K562 (cell line): ENCODE measurements around the gene FABP7. TPM values are rescaled to one million over a fixed set of nuclear protein-coding genes. Genes with fewer than 3 reads are reported as not detected.

Experiments
- ATF7 ChIP-seq: fragments of 450-650 bp; IDR thresholded peaks from 2 replicates; pipeline ENCODE4 v1.7.1; 2014; ENCODE audit warnings: mild to moderate bottlenecking, moderate library complexity
- ELF2 ChIP-seq: fragments of 250-450 bp; sonication (Bioruptor Pico); IDR thresholded peaks from 2 replicates; pipeline ENCODE4 v1.5.0; 2021; ENCODE audit warnings: mild to moderate bottlenecking
- PTRF ChIP-seq: fragments of 450-650 bp; IDR thresholded peaks from 2 replicates; pipeline ENCODE4 v1.6.1; 2016; ENCODE audit warnings: mild to moderate bottlenecking, missing genetic modification characterization, missing compliant biosample characterization
- SLC30A9 ChIP-seq: fragments of 250-450 bp; sonication (Bioruptor Pico); IDR thresholded peaks from 2 replicates; pipeline ENCODE4 v1.8.0; 2022; ENCODE audit warnings: mild to moderate bottlenecking, moderate library complexity
- polyA plus RNA-seq, 8 experiments: library from polyadenylated mRNA; depleted of rRNA in 4 of 8; stranded (reverse) in 5 of 8; unstranded in 3 of 8; fragments of >200 nt; fragmentation: Nextera tagmentation in 2 of 8; fragmentation: Illumina TruSeq in 1 of 8; extraction: Ambion mirVana in 2 of 8; extraction: Trizol in 1 of 8; gene quantifications; 2 replicates each; pipeline versions ENCODE4 v1.2.1 to v1.2.3, GENCODE V29; 2011 to 2014; ENCODE audit warnings: inconsistent platforms in 1 of 8, missing spikeins in 1 of 8
- total RNA-seq, 7 experiments: library from RNA; depleted of rRNA in 6 of 7; stranded (reverse); fragments of >200 nt in 6 of 7; fragmentation: Illumina TruSeq in 2 of 7; extraction: Trizol in 2 of 7; gene quantifications; 2 replicates each; pipeline versions ENCODE4 v1.2.1 to v1.2.3, GENCODE V29; 2011 to 2021; ENCODE audit warnings: low replicate concordance in 1 of 7
- TF ChIP-seq, protein P1 (sequence below), 2 experiments: fragments of 450-650 bp; formaldehyde crosslinking in 1 of 2; IDR thresholded peaks; 2 replicates each; pipeline versions ENCODE4 v1.4.0 to v1.6.1; 2014 to 2020; ENCODE audit warnings: mild to moderate bottlenecking in 2 of 2, borderline replicate concordance in 1 of 2, low read depth in 1 of 2
- TF ChIP-seq, protein P2 (sequence below): fragments of 450-650 bp; IDR thresholded peaks from 2 replicates; pipeline ENCODE4 v1.6.1; 2016; ENCODE audit warnings: missing biosample characterization, missing genetic modification characterization

Gene FABP7
- total and polyA plus RNA-seq, 9 of the 15 experiments (the other 6 are each of a cell fraction or from before 2014, with no cell fraction given) = 0.07 to 0.14 TPM; not detected in 7

DNA sequence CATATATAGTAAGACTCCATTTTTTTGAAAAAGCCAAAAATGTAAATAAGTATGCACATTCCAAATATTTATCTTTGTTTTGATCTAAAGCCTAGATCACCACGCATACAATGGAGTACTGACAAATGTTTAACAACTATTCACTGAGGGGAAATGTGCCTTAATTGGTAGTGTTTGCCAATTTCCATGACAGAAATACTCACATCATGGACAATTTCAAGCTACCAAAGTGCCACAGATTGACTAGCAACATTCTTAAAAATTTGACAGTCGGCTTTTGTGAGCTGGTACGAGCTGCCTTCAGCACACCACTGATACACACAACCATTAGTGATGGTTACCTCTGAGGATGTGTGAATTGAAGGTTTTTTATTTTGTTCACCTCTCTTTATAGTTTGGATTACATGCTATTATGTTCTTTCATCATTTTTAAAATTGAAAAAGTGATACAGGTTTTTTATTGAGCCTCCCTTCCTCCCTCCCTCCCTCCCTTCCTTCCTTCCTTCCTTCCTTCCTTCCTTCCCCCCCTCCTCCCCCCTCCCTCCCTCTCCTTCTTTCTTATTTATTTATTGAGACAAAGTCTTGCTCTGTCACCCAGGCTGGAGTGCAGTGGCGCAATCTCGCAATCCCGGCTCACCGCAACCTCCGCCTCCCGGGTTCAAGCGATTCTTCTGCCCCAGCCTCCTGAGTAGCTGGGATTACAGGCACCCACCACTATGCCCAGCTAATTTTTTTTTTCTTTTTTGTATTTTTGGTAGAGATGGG lies 28.8 kb downstream of the FABP7 start (continued):
- TF ChIP-seq, protein P1, sequence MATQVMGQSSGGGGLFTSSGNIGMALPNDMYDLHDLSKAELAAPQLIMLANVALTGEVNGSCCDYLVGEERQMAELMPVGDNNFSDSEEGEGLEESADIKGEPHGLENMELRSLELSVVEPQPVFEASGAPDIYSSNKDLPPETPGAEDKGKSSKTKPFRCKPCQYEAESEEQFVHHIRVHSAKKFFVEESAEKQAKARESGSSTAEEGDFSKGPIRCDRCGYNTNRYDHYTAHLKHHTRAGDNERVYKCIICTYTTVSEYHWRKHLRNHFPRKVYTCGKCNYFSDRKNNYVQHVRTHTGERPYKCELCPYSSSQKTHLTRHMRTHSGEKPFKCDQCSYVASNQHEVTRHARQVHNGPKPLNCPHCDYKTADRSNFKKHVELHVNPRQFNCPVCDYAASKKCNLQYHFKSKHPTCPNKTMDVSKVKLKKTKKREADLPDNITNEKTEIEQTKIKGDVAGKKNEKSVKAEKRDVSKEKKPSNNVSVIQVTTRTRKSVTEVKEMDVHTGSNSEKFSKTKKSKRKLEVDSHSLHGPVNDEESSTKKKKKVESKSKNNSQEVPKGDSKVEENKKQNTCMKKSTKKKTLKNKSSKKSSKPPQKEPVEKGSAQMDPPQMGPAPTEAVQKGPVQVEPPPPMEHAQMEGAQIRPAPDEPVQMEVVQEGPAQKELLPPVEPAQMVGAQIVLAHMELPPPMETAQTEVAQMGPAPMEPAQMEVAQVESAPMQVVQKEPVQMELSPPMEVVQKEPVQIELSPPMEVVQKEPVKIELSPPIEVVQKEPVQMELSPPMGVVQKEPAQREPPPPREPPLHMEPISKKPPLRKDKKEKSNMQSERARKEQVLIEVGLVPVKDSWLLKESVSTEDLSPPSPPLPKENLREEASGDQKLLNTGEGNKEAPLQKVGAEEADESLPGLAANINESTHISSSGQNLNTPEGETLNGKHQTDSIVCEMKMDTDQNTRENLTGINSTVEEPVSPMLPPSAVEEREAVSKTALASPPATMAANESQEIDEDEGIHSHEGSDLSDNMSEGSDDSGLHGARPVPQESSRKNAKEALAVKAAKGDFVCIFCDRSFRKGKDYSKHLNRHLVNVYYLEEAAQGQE (IDR thresholded peaks at IDR 0.05; ENCODE audit: borderline replicate concordance) = no peak
- TF ChIP-seq, protein P1 (CRISPR knock-in tag; IDR thresholded peaks at IDR 0.05; ENCODE audit: low read depth) = no peak
- TF ChIP-seq, protein P2, sequence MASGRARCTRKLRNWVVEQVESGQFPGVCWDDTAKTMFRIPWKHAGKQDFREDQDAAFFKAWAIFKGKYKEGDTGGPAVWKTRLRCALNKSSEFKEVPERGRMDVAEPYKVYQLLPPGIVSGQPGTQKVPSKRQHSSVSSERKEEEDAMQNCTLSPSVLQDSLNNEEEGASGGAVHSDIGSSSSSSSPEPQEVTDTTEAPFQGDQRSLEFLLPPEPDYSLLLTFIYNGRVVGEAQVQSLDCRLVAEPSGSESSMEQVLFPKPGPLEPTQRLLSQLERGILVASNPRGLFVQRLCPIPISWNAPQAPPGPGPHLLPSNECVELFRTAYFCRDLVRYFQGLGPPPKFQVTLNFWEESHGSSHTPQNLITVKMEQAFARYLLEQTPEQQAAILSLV (tag) = no peak
- no peak for TF ChIP-seq ATF7
- TF ChIP-seq PTRF = no peak
- TF ChIP-seq SLC30A9 (CRISPR knock-in tag) = no peak
- no peak for TF ChIP-seq ELF2 (CRISPR knock-in tag)
